CD4-positive, alpha-beta T cell treated with Interleukin-15 for 1 hour (primary cell): ENCODE data around the gene RAMP3.

Experiments
- DNase-seq: peaks from one replicate; pipeline ENCODE4 v3.0.0-alpha.2; 2020

RAMP3 gene

GRCh38 chr7:45181286-45181960 lies 23.8 kb downstream of the RAMP3 start:
- no peak for DNase-seq

GRCh38 chr7:45181991-45182855 lies 24.6 kb downstream of the RAMP3 start:
- no peak for DNase-seq

- no peak for DNase-seq
Observed at GRCh38 chr7:45182856-45183710, 25.5 kb downstream of the RAMP3 start.

- DNase-seq, result no peak
Observed at GRCh38 chr7:45183711-45184210, 26.2 kb downstream of the RAMP3 start.

GRCh38 chr7:45184326-45185027 lies 26.9 kb downstream of the RAMP3 start:
- no peak for DNase-seq

GRCh38 chr7:45185028-45185863 lies 27.7 kb downstream of the RAMP3 start:
- no peak for DNase-seq

- DNase-seq, result no peak
Observed at GRCh38 chr7:45185864-45186250, 28.3 kb downstream of the RAMP3 start.

GRCh38 chr7:45186261-45186813 lies 28.7 kb downstream of the RAMP3 start:
- no peak for DNase-seq

GRCh38 chr7:45187089-45187945 lies 29.7 kb downstream of the RAMP3 start:
- DNase-seq, result no peak

GRCh38 chr7:45187946-45188411 lies 30.4 kb downstream of the RAMP3 start:
- DNase-seq, result no peak

GRCh38 chr7:45188736-45189135 lies 31.1 kb downstream of the RAMP3 start:
- DNase-seq, result no peak

GRCh38 chr7:45189151-45189970 lies 31.8 kb downstream of the RAMP3 start:
- DNase-seq, result no peak

GRCh38 chr7:45190406-45191165 lies 33.0 kb downstream of the RAMP3 start:
- DNase-seq, result no peak

GRCh38 chr7:45191396-45191795 lies 33.8 kb downstream of the RAMP3 start:
- DNase-seq, result no peak

- DNase-seq, result peak; percentile 35
Observed at GRCh38 chr7:45192621-45193041, 35.0 kb downstream of the RAMP3 start.

- no peak for DNase-seq
Observed at GRCh38 chr7:45193828-45194227, 36.2 kb downstream of the RAMP3 start.

GRCh38 chr7:45196374-45196773 lies 38.8 kb downstream of the RAMP3 start:
- DNase-seq, result no peak

GRCh38 chr7:45197461-45197860 lies 39.9 kb downstream of the RAMP3 start:
- DNase-seq, result no peak
